HepG2 (cell line): ENCODE results near the gene RPUSD3. TPM values are rescaled to one million over a fixed set of nuclear protein-coding genes. Genes with fewer than 3 reads are reported as not detected.

Source experiments
- AHR ChIP-seq: IDR thresholded peaks from 2 replicates; pipeline ENCODE4 v1.6.1; 2018; ENCODE audit warnings: missing genetic modification reagents, missing compliant biosample characterization
- CCDC6 ChIP-seq: sonication (generic); formaldehyde crosslinking; IDR thresholded peaks from 2 replicates; pipeline ENCODE4 v1.8.1; 2022; ENCODE audit warnings: mild to moderate bottlenecking, missing genetic modification reagents, moderate library complexity
- NFE2L1 ChIP-seq: sonication (generic); formaldehyde crosslinking; IDR thresholded peaks from 2 replicates; pipeline ENCODE4 v1.4.0; 2020; ENCODE audit warnings: missing genetic modification reagents, mild to moderate bottlenecking, borderline replicate concordance
- SIX1 ChIP-seq: sonication (generic); formaldehyde crosslinking; IDR thresholded peaks from 2 replicates; pipeline ENCODE4 v1.4.0; 2020; ENCODE audit warnings: missing genetic modification reagents, borderline replicate concordance
- SIX4 ChIP-seq: sonication (generic); formaldehyde crosslinking; IDR thresholded peaks from 2 replicates; pipeline ENCODE4 v1.4.0; 2020; ENCODE audit warnings: missing genetic modification reagents
- SOX13 ChIP-seq, 3 experiments: fragments of 450-650 bp in 1 of 3; sonication (generic) in 1 of 3; formaldehyde crosslinking in 1 of 3; IDR thresholded peaks in 2 of 3; conservative IDR thresholded peaks in 1 of 3; 2 replicates each; pipeline versions ENCODE4 v1.5.0 to v1.6.1; 2016 to 2020; ENCODE audit warnings: antibody characterized with exemption in 1 of 3, mild to moderate bottlenecking in 1 of 3, missing compliant biosample characterization in 1 of 3, missing genetic modification reagents in 1 of 3, moderate library complexity in 1 of 3
- SP4 ChIP-seq: sonication (generic); formaldehyde crosslinking; IDR thresholded peaks from 2 replicates; pipeline ENCODE4 v1.8.1; 2023; ENCODE audit warnings: mild to moderate bottlenecking, missing genetic modification reagents
- YEATS4 ChIP-seq: sonication (generic); formaldehyde crosslinking; IDR thresholded peaks from 2 replicates; pipeline ENCODE4 v1.4.0; 2020; ENCODE audit warnings: missing genetic modification reagents, borderline replicate concordance
- YY1 ChIP-seq: IDR thresholded peaks from 2 replicates; pipeline ENCODE4 v1.6.1; 2011; ENCODE audit warnings: low read length, low read depth, moderate library complexity, mild to moderate bottlenecking; ENCODE audit not compliant: insufficient read depth, insufficient replicate concordance
- ZNF138 ChIP-seq: sonication (generic); formaldehyde crosslinking; IDR thresholded peaks from 2 replicates; pipeline ENCODE4 v1.5.0; 2020; ENCODE audit warnings: mild to moderate bottlenecking, low read depth, missing genetic modification reagents
- ZNF331 ChIP-seq: sonication (generic); formaldehyde crosslinking; IDR thresholded peaks from 2 replicates; pipeline ENCODE4 v1.4.0; 2020; ENCODE audit warnings: missing genetic modification reagents
- ZNF441 ChIP-seq: sonication (generic); formaldehyde crosslinking; IDR thresholded peaks from 2 replicates; pipeline ENCODE4 v1.7.0; 2021; ENCODE audit warnings: missing genetic modification reagents, borderline replicate concordance
- ZNF776 ChIP-seq: sonication (generic); formaldehyde crosslinking; IDR thresholded peaks from 2 replicates; pipeline ENCODE4 v1.4.0; 2020; ENCODE audit warnings: mild to moderate bottlenecking, missing genetic modification reagents
- ZNF780A ChIP-seq: sonication (generic); formaldehyde crosslinking; IDR thresholded peaks from 2 replicates; pipeline ENCODE4 v1.8.0; 2022; ENCODE audit warnings: mild to moderate bottlenecking, missing genetic modification reagents, moderate library complexity
- polyA plus RNA-seq, 8 experiments: library from polyadenylated mRNA; depleted of rRNA in 3 of 8; stranded (reverse) in 7 of 8; unstranded in 1 of 8; fragments of >200 nt; fragmentation: Illumina TruSeq in 4 of 8; extraction: Trizol in 4 of 8; gene quantifications; 2 replicates each; pipeline versions ENCODE4 v1.2.1 to v1.2.3, GENCODE V29; 2011 to 2016; ENCODE audit warnings: low read depth in 4 of 8, missing spikeins in 1 of 8, mixed read lengths in 1 of 8; ENCODE audit not compliant: insufficient read depth in 1 of 8
- total RNA-seq, 5 experiments: library from RNA; depleted of rRNA; stranded (reverse); fragments of >200 nt; fragmentation: Illumina TruSeq; extraction: Trizol; gene quantifications; 2 replicates each; pipeline ENCODE4 v1.2.3, GENCODE V29; 2016; ENCODE audit warnings: low read depth in 1 of 5
- TF ChIP-seq, protein P1 (sequence below), 2 experiments: sonication (generic) in 1 of 2; formaldehyde crosslinking in 1 of 2; IDR thresholded peaks; 2 replicates each; pipeline versions ENCODE4 v1.4.0 to v1.6.1; 2018 to 2020; ENCODE audit warnings: missing genetic modification reagents in 2 of 2, borderline replicate concordance in 1 of 2, low read depth in 1 of 2, mild to moderate bottlenecking in 1 of 2, missing biosample characterization in 1 of 2
- TF ChIP-seq, protein P2 (sequence below): sonication (generic); formaldehyde crosslinking; IDR thresholded peaks from 2 replicates; pipeline ENCODE4 v1.5.0; 2020; ENCODE audit warnings: missing genetic modification reagents
- TF ChIP-seq, protein P3 (sequence below): sonication (generic); formaldehyde crosslinking; IDR thresholded peaks from 2 replicates; pipeline ENCODE4 v1.4.0; 2020; ENCODE audit warnings: missing genetic modification reagents
- TF ChIP-seq, protein P4 (sequence below): IDR thresholded peaks from 2 replicates; pipeline ENCODE4 v1.6.1; 2018; ENCODE audit warnings: missing genetic modification reagents

The RPUSD3 gene
- total and polyA plus RNA-seq, 2 of the 13 experiments (the other 11 are each of a cell fraction or from before 2014, with no cell fraction given) = 32.1 to 48.7 TPM

DNA sequence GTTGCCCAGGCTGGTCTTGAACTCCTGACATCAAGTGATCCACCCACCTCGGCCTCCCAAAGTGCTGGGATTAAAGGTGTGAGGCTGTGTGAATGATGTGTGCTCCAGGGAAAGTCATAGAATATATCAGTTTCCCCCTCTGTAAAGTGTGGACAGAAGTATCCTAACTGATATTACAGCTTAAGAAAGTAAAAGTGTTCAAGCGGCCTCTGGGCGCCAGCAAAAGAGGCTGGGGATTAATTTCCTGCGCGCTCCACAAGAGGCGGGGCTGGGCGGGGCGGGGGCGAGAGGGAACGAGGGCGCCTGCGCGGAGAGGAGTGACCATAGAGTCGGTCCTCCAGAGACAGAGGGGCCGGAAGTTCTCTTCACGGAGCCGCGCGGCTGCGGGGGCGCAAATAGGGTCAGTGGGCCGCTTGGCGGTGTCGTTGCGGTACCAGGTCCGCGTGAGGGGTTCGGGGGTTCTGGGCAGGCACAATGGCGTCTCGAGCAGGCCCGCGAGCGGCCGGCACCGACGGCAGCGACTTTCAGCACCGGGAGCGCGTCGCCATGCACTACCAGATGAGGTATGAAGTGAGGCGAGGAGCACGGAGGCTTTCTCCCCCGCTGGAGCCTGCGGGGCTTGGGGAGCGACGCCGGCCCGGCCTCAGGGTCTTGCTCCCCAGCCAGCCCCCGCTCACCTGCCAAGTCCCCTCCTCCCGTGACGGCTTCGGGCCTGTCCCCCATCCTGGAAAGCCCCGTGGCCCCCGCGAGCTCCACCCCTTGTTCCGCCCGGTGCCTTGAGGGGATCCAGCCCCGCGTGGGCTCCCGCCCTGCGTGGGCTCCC, 46.7 kb upstream of the RPUSD3 start, which contains the start of gene JAGN1 (continued):
- TF ChIP-seq, protein P1, sequence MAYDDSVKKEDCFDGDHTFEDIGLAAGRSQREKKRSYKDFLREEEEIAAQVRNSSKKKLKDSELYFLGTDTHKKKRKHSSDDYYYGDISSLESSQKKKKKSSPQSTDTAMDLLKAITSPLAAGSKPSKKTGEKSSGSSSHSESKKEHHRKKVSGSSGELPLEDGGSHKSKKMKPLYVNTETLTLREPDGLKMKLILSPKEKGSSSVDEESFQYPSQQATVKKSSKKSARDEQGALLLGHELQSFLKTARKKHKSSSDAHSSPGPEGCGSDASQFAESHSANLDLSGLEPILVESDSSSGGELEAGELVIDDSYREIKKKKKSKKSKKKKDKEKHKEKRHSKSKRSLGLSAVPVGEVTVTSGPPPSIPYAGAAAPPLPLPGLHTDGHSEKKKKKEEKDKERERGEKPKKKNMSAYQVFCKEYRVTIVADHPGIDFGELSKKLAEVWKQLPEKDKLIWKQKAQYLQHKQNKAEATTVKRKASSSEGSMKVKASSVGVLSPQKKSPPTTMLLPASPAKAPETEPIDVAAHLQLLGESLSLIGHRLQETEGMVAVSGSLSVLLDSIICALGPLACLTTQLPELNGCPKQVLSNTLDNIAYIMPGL (CRISPR knock-in tag; IDR thresholded peaks at IDR 0.05; ENCODE audit: borderline replicate concordance in 1 of 2, low read depth in 1 of 2) = peak; percentile 70 to 95; a peak in 3 of 4 replicates
- TF ChIP-seq, protein P2, sequence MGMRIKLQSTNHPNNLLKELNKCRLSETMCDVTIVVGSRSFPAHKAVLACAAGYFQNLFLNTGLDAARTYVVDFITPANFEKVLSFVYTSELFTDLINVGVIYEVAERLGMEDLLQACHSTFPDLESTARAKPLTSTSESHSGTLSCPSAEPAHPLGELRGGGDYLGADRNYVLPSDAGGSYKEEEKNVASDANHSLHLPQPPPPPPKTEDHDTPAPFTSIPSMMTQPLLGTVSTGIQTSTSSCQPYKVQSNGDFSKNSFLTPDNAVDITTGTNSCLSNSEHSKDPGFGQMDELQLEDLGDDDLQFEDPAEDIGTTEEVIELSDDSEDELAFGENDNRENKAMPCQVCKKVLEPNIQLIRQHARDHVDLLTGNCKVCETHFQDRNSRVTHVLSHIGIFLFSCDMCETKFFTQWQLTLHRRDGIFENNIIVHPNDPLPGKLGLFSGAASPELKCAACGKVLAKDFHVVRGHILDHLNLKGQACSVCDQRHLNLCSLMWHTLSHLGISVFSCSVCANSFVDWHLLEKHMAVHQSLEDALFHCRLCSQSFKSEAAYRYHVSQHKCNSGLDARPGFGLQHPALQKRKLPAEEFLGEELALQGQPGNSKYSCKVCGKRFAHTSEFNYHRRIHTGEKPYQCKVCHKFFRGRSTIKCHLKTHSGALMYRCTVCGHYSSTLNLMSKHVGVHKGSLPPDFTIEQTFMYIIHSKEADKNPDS (CRISPR knock-in tag) = peak; percentile 55; the same call in 1 of the 2 replicates
- peak; percentile 19; the same call in 1 of the 2 replicates for TF ChIP-seq SIX4 (CRISPR knock-in tag)
- TF ChIP-seq ZNF138 (CRISPR knock-in tag) = peak; percentile 69; the same call in 1 of the 2 replicates
- peak; percentile 88 for TF ChIP-seq YY1
- TF ChIP-seq YEATS4 (CRISPR knock-in tag) = peak; percentile 93
- peak; percentile 94 for TF ChIP-seq ZNF776 (CRISPR knock-in tag)
- peak; percentile 66; the same call in 1 of the 2 replicates for TF ChIP-seq ZNF331 (CRISPR knock-in tag)
- no peak for TF ChIP-seq SOX13 (IDR thresholded peaks at IDR 0.05)
- peak in 1 of 2 experiments; percentile 25; a peak in 2 of 4 replicates for TF ChIP-seq SOX13 (CRISPR knock-in tag; conservative IDR thresholded peaks at IDR 0.05 in 1 of 2, IDR thresholded peaks at IDR 0.05 in 1 of 2)
- peak; percentile 72 for TF ChIP-seq SP4 (CRISPR knock-in tag)
- TF ChIP-seq SIX1 (CRISPR knock-in tag) = 0 out of 2 replicates have a peak, but pooled peaks have one; percentile 36
- peak; percentile 60; the same call in 1 of the 2 replicates for TF ChIP-seq ZNF441 (CRISPR knock-in tag)
- TF ChIP-seq, protein P3, sequence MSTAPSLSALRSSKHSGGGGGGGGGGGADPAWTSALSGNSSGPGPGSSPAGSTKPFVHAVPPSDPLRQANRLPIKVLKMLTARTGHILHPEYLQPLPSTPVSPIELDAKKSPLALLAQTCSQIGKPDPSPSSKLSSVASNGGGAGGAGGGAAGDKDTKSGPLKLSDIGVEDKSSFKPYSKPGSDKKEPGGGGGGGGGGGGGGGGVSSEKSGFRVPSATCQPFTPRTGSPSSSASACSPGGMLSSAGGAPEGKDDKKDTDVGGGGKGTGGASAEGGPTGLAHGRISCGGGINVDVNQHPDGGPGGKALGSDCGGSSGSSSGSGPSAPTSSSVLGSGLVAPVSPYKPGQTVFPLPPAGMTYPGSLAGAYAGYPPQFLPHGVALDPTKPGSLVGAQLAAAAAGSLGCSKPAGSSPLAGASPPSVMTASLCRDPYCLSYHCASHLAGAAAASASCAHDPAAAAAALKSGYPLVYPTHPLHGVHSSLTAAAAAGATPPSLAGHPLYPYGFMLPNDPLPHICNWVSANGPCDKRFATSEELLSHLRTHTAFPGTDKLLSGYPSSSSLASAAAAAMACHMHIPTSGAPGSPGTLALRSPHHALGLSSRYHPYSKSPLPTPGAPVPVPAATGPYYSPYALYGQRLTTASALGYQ (CRISPR knock-in tag) = 0 out of 2 replicates have a peak, but pooled peaks have one; percentile 51
- peak; percentile 51; the same call in 1 of the 2 replicates for TF ChIP-seq AHR (CRISPR knock-in tag)
- TF ChIP-seq ZNF780A (CRISPR knock-in tag) = no peak
- TF ChIP-seq, protein P4, sequence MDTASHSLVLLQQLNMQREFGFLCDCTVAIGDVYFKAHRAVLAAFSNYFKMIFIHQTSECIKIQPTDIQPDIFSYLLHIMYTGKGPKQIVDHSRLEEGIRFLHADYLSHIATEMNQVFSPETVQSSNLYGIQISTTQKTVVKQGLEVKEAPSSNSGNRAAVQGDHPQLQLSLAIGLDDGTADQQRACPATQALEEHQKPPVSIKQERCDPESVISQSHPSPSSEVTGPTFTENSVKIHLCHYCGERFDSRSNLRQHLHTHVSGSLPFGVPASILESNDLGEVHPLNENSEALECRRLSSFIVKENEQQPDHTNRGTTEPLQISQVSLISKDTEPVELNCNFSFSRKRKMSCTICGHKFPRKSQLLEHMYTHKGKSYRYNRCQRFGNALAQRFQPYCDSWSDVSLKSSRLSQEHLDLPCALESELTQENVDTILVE (CRISPR knock-in tag) = no peak
- TF ChIP-seq CCDC6 (CRISPR knock-in tag) = peak; percentile 37; the same call in 1 of the 2 replicates
- TF ChIP-seq NFE2L1 (CRISPR knock-in tag) = peak; percentile 67; the same call in 1 of the 2 replicates
